ENCODE results near the gene DPYSL5.

- TF ChIP-seq, protein P1, sequence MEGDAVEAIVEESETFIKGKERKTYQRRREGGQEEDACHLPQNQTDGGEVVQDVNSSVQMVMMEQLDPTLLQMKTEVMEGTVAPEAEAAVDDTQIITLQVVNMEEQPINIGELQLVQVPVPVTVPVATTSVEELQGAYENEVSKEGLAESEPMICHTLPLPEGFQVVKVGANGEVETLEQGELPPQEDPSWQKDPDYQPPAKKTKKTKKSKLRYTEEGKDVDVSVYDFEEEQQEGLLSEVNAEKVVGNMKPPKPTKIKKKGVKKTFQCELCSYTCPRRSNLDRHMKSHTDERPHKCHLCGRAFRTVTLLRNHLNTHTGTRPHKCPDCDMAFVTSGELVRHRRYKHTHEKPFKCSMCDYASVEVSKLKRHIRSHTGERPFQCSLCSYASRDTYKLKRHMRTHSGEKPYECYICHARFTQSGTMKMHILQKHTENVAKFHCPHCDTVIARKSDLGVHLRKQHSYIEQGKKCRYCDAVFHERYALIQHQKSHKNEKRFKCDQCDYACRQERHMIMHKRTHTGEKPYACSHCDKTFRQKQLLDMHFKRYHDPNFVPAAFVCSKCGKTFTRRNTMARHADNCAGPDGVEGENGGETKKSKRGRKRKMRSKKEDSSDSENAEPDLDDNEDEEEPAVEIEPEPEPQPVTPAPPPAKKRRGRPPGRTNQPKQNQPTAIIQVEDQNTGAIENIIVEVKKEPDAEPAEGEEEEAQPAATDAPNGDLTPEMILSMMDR (IDR thresholded peaks at IDR 0.05; ENCODE audit: low read depth, low read length, missing input control): no peak
- TF ChIP-seq RXRA (IDR thresholded peaks at IDR 0.05) (no peak), HNF4A (conservative IDR thresholded peaks at IDR 0.05) (no peak), REST (IDR thresholded peaks at IDR 0.05) (no peak), JUND (IDR thresholded peaks at IDR 0.05) (no peak), GABPA (IDR thresholded peaks at IDR 0.05 in 1 of 2, conservative IDR thresholded peaks at IDR 0.05 in 1 of 2) (no peak), EGR1 (IDR thresholded peaks at IDR 0.05; ENCODE audit: low read depth in 2 of 2) (no peak), ZBTB33 (IDR thresholded peaks at IDR 0.05) (no peak), TAF1 (conservative IDR thresholded peaks at IDR 0.05) (no peak), SP1 (IDR thresholded peaks at IDR 0.05) (no peak)
- TF ChIP-seq, protein P2, sequence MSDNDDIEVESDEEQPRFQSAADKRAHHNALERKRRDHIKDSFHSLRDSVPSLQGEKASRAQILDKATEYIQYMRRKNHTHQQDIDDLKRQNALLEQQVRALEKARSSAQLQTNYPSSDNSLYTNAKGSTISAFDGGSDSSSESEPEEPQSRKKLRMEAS (IDR thresholded peaks at IDR 0.05): no peak
- TF ChIP-seq, protein P3, sequence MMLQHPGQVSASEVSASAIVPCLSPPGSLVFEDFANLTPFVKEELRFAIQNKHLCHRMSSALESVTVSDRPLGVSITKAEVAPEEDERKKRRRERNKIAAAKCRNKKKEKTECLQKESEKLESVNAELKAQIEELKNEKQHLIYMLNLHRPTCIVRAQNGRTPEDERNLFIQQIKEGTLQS (IDR thresholded peaks at IDR 0.05): no peak
Measured at GRCh38 chr2:26974352-26974751, 126.4 kb downstream of the DPYSL5 start.

Data from liver (tissue), 3 donors.